ENCODE data around the gene DUSP28. TPM values are rescaled to one million over a fixed set of nuclear protein-coding genes. Genes with fewer than 3 reads are reported as not detected.
"Not testable (repeated sequence)": the region's sequence is repeated elsewhere in the genome, so short reads cannot be mapped to it uniquely, and the experiment has no call there.

Gene DUSP28
- total RNA-seq, 1 experiment from 2014 or later, result 2.5 TPM

DNA sequence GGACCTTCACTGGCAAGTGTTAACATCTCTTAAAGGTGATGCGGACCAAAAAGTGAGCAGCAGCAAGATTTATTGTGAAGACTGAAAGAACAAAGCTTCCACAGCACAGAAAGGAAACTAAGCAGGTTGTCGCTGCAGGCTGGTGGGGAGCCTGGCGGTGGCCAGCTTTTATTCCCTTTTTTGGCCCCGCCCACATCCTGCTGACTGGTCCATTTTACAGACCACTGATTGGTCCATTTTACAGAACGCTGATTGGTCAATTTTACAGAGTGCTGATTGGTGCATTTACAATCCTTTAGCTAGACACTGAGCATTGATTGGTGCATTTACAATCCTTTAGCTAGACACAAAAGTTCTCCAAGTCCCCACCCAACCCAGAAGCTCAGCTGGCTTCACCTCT, 38.3 kb upstream of the DUSP28 start:
- not testable (repeated sequence) for DNase-seq; H3K27me3 ChIP-seq (ENCODE audit: control insufficient read depth, insufficient read depth, low read length); H3K36me3 ChIP-seq (replicated peaks; ENCODE audit: control insufficient read depth, insufficient read depth, low read length); H3K4me3 ChIP-seq (ENCODE audit: insufficient read depth, low read depth, low read length)

- no peaks in the 10 kb centered on the region for H3K36me3 ChIP-seq (replicated peaks; ENCODE audit: control insufficient read depth, insufficient read depth, low read length)
- peaks cover 9% of the 10 kb centered on the region; the same call in 1 of the 2 replicates for H3K27me3 ChIP-seq (ENCODE audit: control insufficient read depth, insufficient read depth, low read length)
- DNase-seq, result peak; percentile 14
- H3K4me3 ChIP-seq (ENCODE audit: insufficient read depth, low read depth, low read length), result no peak overlapping the region
Observed at GRCh38 chr2:240522406-240522805, 37.8 kb upstream of the DUSP28 start.

GRCh38 chr2:240523451-240524281, 36.5 kb upstream of the DUSP28 start:
- peak; percentile 30 for DNase-seq

DNA sequence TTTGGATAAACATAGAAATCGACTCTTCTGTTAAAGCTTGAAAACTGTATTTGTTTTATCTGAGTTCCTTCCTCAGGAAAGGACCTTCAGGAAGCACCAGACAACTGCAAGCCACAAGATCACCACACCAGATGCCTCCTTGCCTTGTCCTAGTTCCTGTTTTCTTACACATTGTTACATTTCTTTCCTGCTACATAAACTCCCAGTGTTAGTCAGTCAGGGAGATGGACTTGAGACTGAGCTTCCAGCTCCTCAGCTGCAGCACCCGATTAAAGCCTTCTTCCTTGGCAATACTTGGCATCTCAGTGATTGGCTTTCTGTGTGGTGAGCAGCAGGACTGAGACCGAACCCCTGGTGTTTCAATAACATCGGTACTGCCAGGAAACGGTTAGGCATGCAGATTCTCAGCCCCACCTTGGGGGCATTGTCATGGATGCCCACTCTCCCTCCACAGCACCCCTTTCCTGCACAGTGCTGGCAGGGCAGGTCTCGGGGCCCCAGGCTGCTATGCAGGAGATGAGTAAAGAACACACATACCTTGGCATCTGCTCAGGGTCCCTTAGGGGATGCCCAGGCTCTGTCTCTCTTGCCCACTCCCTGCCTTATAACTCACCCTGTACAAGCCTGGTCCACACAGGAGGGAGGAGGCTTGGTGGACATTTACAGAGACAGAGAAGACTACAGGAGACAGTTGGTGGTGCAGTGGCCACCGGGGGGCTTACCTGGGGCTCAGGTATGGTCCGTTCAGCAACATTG, 35.0 kb upstream of the DUSP28 start:
- H3K36me3 ChIP-seq (replicated peaks; ENCODE audit: control insufficient read depth, insufficient read depth, low read length), result no peaks in the 10 kb centered on the region
- peak; percentile 18 for DNase-seq
- H3K27me3 ChIP-seq (ENCODE audit: control insufficient read depth, insufficient read depth, low read length), result peaks cover 4% of the 10 kb centered on the region; the same call in 1 of the 2 replicates
- no peak overlapping the region for H3K4me3 ChIP-seq (ENCODE audit: insufficient read depth, low read depth, low read length)

More at GRCh38 chr2:240523451-240524281, 36.5 kb upstream of the DUSP28 start:
- Histone ChIP-seq H3K4me3 (ENCODE audit: insufficient read depth, low read depth, low read length) (no peak overlapping the region), H3K36me3 (replicated peaks; ENCODE audit: control insufficient read depth, insufficient read depth, low read length) (no peaks in the 10 kb centered on the region), H3K27me3 (ENCODE audit: control insufficient read depth, insufficient read depth, low read length) (peaks cover 9% of the 10 kb centered on the region; the same call in 1 of the 2 replicates)

- Histone ChIP-seq H3K27me3 (ENCODE audit: control insufficient read depth, insufficient read depth, low read length) (peaks cover under 1% of the 10 kb centered on the region; the same call in 1 of the 2 replicates), H3K4me3 (ENCODE audit: insufficient read depth, low read depth, low read length) (no peak overlapping the region), H3K36me3 (replicated peaks; ENCODE audit: control insufficient read depth, insufficient read depth, low read length) (no peaks in the 10 kb centered on the region)
- no peak for DNase-seq
Observed at GRCh38 chr2:240525802-240526201, 34.4 kb upstream of the DUSP28 start.

DNA sequence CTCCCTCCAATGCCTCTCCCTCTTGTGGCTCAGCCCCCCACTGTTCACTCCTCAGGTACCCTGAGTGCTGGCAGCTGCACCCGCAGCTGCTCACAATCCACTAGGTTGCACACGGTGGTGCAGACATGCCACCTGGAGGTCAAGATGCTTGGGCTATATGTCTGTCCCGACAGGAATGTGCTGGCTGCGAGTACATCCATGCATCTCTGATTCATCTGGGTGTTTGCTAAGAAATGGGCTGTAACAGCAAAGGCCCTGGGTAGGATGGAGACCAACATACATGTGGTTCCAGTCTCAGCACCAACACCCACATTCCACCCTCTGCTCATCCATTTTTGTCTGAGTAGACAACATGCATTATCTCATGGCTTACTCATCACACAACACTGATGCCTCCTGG, 33.6 kb upstream of the DUSP28 start:
- no peaks in the 10 kb centered on the region for H3K36me3 ChIP-seq (replicated peaks; ENCODE audit: control insufficient read depth, insufficient read depth, low read length)
- no peak for DNase-seq

DNA sequence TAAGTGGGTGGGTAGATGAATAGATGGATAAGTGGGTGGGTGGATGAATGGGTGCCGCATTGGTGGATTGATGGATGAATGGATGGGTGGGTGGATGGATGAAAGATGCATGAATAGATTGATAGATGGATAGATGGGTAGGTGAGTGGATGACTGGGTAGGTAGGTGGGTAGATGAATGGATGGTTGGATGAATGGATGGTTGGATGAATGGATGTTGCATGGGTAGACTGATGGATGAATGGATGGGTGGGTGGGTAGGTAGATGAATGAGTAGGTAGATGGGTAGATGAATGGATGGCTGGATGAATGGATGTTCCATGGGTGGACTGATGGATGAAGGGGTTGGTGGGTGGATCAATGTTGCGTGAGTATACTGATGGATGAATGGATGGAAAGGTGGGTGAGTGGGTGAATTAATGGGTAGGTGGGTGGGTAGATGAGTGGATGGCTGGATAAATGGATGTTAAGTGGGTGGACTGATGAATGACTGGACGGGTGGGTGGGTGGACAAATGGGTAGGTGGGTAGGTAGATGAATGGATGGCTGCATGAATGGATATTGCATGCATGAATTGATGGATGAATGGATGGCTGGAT, 32.9 kb upstream of the DUSP28 start:
- Histone ChIP-seq H3K4me3 (ENCODE audit: insufficient read depth, low read depth, low read length) (no peak overlapping the region), H3K27me3 (ENCODE audit: control insufficient read depth, insufficient read depth, low read length) (no peaks in the 10 kb centered on the region), H3K36me3 (replicated peaks; ENCODE audit: control insufficient read depth, insufficient read depth, low read length) (no peaks in the 10 kb centered on the region)
- no peak for DNase-seq

More for the DNA sequence above, 33.6 kb upstream of the DUSP28 start:
- Histone ChIP-seq H3K4me3 (ENCODE audit: insufficient read depth, low read depth, low read length) (no peak overlapping the region), H3K27me3 (ENCODE audit: control insufficient read depth, insufficient read depth, low read length) (no peaks in the 10 kb centered on the region)

- H3K4me3 ChIP-seq (ENCODE audit: insufficient read depth, low read depth, low read length), result no peak overlapping the region
- H3K27me3 ChIP-seq (ENCODE audit: control insufficient read depth, insufficient read depth, low read length), result no peaks in the 10 kb centered on the region
- peak; percentile 30 for DNase-seq
- no peaks in the 10 kb centered on the region for H3K36me3 ChIP-seq (replicated peaks; ENCODE audit: control insufficient read depth, insufficient read depth, low read length)
Observed at GRCh38 chr2:240528406-240529040, 31.6 kb upstream of the DUSP28 start.

- Histone ChIP-seq H3K4me3 (ENCODE audit: insufficient read depth, low read depth, low read length) (no peak overlapping the region), H3K36me3 (replicated peaks; ENCODE audit: control insufficient read depth, insufficient read depth, low read length) (no peaks in the 10 kb centered on the region), H3K27me3 (ENCODE audit: control insufficient read depth, insufficient read depth, low read length) (no peaks in the 10 kb centered on the region)
- peak; percentile 18 for DNase-seq
Observed at GRCh38 chr2:240529344-240529999, 30.7 kb upstream of the DUSP28 start.

GRCh38 chr2:240530181-240530580, 30.0 kb upstream of the DUSP28 start:
- no peaks in the 10 kb centered on the region for H3K27me3 ChIP-seq (ENCODE audit: control insufficient read depth, insufficient read depth, low read length)
- no peak overlapping the region for H3K4me3 ChIP-seq (ENCODE audit: insufficient read depth, low read depth, low read length)
- no peak for DNase-seq
- H3K36me3 ChIP-seq (replicated peaks; ENCODE audit: control insufficient read depth, insufficient read depth, low read length), result no peaks in the 10 kb centered on the region

GRCh38 chr2:240531038-240531437, 29.1 kb upstream of the DUSP28 start:
- Histone ChIP-seq H3K36me3 (replicated peaks; ENCODE audit: control insufficient read depth, insufficient read depth, low read length) (no peaks in the 10 kb centered on the region), H3K27me3 (ENCODE audit: control insufficient read depth, insufficient read depth, low read length) (no peaks in the 10 kb centered on the region), H3K4me3 (ENCODE audit: insufficient read depth, low read depth, low read length) (no peak overlapping the region)
- DNase-seq, result no peak

GRCh38 chr2:240532031-240532775, 28.0 kb upstream of the DUSP28 start:
- no peaks in the 10 kb centered on the region; the same call in 1 of the 2 replicates for H3K36me3 ChIP-seq (replicated peaks; ENCODE audit: control insufficient read depth, insufficient read depth, low read length)
- no peak overlapping the region for H3K4me3 ChIP-seq (ENCODE audit: insufficient read depth, low read depth, low read length)
- no peak for DNase-seq
- H3K27me3 ChIP-seq (ENCODE audit: control insufficient read depth, insufficient read depth, low read length), result no peaks in the 10 kb centered on the region

DNA sequence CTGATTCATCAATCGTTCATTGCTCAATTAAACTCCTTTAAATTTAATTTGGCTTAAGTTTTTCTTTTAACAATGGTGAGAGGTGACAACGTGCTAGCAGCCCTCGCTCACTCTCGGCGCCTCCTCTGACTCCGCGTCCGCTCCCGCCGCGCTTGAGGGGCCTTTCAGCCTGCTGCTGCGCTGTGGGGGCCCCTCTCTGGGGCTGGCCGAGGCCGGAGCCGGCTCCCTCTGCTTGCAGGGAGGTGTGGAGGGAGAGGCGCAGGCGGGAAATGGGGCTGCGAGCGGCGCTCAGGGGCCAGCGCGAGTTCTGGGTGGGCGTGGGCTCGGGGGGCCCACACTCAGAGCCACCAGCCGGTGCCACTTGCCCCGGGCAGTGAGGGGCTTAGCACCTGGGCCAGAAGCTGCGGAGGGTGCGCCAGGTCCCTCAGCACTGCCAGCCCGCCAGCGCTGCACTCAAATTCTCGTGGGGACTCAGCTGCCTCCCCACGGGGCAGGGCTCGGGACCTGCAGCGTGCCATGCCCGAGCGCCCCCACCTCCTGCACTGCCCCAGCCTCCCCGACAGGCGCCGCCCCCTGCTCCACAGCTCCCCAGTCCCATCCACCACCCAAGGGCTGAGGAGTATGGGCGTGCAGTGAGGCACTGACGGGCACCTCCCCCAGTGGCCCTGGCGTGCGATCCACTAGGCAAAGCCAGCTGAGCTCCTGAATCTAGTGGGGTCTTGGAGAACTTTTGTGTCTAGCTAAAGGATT, 22.0 kb upstream of the DUSP28 start:
- Histone ChIP-seq H3K4me3 (ENCODE audit: insufficient read depth, low read depth, low read length) (no peak overlapping the region), H3K27me3 (ENCODE audit: control insufficient read depth, insufficient read depth, low read length) (no peaks in the 10 kb centered on the region), H3K36me3 (replicated peaks; ENCODE audit: control insufficient read depth, insufficient read depth, low read length) (no peaks in the 10 kb centered on the region; the same call in 1 of the 2 replicates)
- DNase-seq, result no peak

Measured in H7 (cell line).